IMR-90 (cell line): ENCODE results near the gene MRPL49. TPM values are rescaled to one million over a fixed set of nuclear protein-coding genes. Genes with fewer than 3 reads are reported as not detected.

ENCODE experiments used
- ATAC-seq: fragments of 200-7000 bp; cut with Tn5 transposase; 2 replicates; pipeline ENCODE4 v1.9.1; 2020; ENCODE audit warnings: low read depth, mild to moderate bottlenecking, moderate library complexity
- BruUV-seq: library from RNA; stranded (reverse); fragments of 400-500 nt; replicated peaks from 2 replicates; lab custom pipeline; 2021; lab: Mats Ljungman, UMichigan
- CTCF ChIA-PET: fragments of 300-600 bp; formaldehyde crosslinking; extraction: SDS; loops from one replicate; lab custom pipeline; 2021; ENCODE audit warnings: antibody characterized with exemption; lab: Yijun Ruan, JAX
- POLR2A ChIA-PET: fragments of 300-600 bp; sonication (Branson Sonifier 250); formaldehyde crosslinking; loops from one replicate; lab custom pipeline; 2022; ENCODE audit warnings: antibody characterized with exemption; ENCODE audit not compliant: unreplicated experiment; lab: Charles Lee
- DNase-seq: peaks from one replicate; pipeline ENCODE4 v3.0.0; 2013
- H2AFZ ChIP-seq: replicated peaks from 2 replicates; pipeline ENCODE3; 2013; ENCODE audit warnings: low read length, mild to moderate bottlenecking; ENCODE audit not compliant: poor library complexity
- H2AK5ac ChIP-seq: 2 replicates; pipeline ENCODE4 v1.6.1; 2013; ENCODE audit warnings: low read depth, low read length, inconsistent platforms
- H2AK9ac ChIP-seq: replicated peaks from 2 replicates; pipeline ENCODE3; 2013; ENCODE audit warnings: mild to moderate bottlenecking, low read depth, low read length, moderate library complexity; ENCODE audit not compliant: poor library complexity
- H2BK120ac ChIP-seq: 2 replicates; pipeline ENCODE4 v1.6.1; 2013; ENCODE audit warnings: low read depth, low read length, inconsistent platforms
- H2BK15ac ChIP-seq: 3 replicates; pipeline ENCODE4 v1.6.1; 2013; ENCODE audit warnings: low read depth, low read length, inconsistent platforms
- H2BK20ac ChIP-seq: 2 replicates; pipeline ENCODE4 v1.6.1; 2013; ENCODE audit warnings: low read depth, mild to moderate bottlenecking, inconsistent platforms, low read length, moderate library complexity
- H2BK5ac ChIP-seq: 2 replicates; pipeline ENCODE4 v1.6.1; 2013; ENCODE audit warnings: mild to moderate bottlenecking, low read depth, low read length, inconsistent platforms; ENCODE audit not compliant: poor library complexity, severe bottlenecking
- H3K14ac ChIP-seq: replicated peaks from 2 replicates; pipeline ENCODE4 v1.6.1; 2013; ENCODE audit warnings: low read depth, low read length, inconsistent platforms
- H3K18ac ChIP-seq: 2 replicates; pipeline ENCODE4 v1.6.1; 2013; ENCODE audit warnings: low read depth, low read length, control low read depth
- H3K23ac ChIP-seq: 2 replicates; pipeline ENCODE4 v1.6.1; 2013; ENCODE audit warnings: low read depth, low read length, inconsistent platforms
- H3K27ac ChIP-seq: 2 replicates; pipeline ENCODE4 v1.5.1; 2013; ENCODE audit warnings: mild to moderate bottlenecking, control low read depth, low read length; ENCODE audit not compliant: insufficient read depth
- H3K27me3 ChIP-seq: 2 replicates; pipeline ENCODE4 v1.6.1; 2013; ENCODE audit warnings: low read length; ENCODE audit not compliant: control insufficient read depth, insufficient read depth
- H3K36me3 ChIP-seq: 2 replicates; pipeline ENCODE4 v1.6.1; 2013; ENCODE audit warnings: low read length, mixed read lengths; ENCODE audit not compliant: control insufficient read depth, insufficient read depth
- H3K4ac ChIP-seq: 2 replicates; pipeline ENCODE4 v1.6.1; 2013; ENCODE audit warnings: low read depth, low read length, inconsistent platforms
- H3K4me1 ChIP-seq: 2 replicates; pipeline ENCODE4 v1.6.1; 2013; ENCODE audit warnings: low read length, mixed read lengths; ENCODE audit not compliant: control insufficient read depth, insufficient read depth
- H3K4me2 ChIP-seq: 2 replicates; pipeline ENCODE4 v1.6.1; 2013; ENCODE audit warnings: low read depth, mild to moderate bottlenecking, control low read depth, low read length, moderate library complexity
- H3K4me3 ChIP-seq: 2 replicates; pipeline ENCODE4 v1.5.1; 2013; ENCODE audit warnings: low read depth, mild to moderate bottlenecking, control low read depth, low read length, moderate library complexity; ENCODE audit not compliant: insufficient read depth
- H3K56ac ChIP-seq: 2 replicates; pipeline ENCODE4 v1.6.1; 2013; ENCODE audit warnings: low read length, inconsistent platforms; ENCODE audit not compliant: insufficient read depth; ENCODE audit errors: extremely low read depth
- H3K79me1 ChIP-seq, 2 experiments: 2 replicates each; pipeline ENCODE4 v1.6.1; 2013; ENCODE audit warnings: low read length in 2 of 2, inconsistent platforms in 1 of 2, low read depth in 1 of 2
- H3K9ac ChIP-seq: 2 replicates; pipeline ENCODE4 v1.6.1; 2013; ENCODE audit warnings: low read depth, low read length, control low read depth
- H3K9me1 ChIP-seq: 2 replicates; pipeline ENCODE4 v1.6.1; 2013; ENCODE audit warnings: low read length, inconsistent platforms; ENCODE audit not compliant: insufficient read depth
- H3K9me3 ChIP-seq: 2 replicates; pipeline ENCODE4 v1.6.1; 2013; ENCODE audit warnings: low read length; ENCODE audit not compliant: control insufficient read depth, insufficient read depth
- H4K20me1 ChIP-seq: 2 replicates; pipeline ENCODE4 v1.6.1; 2013; ENCODE audit warnings: low read length, inconsistent platforms; ENCODE audit not compliant: insufficient read depth
- H4K5ac ChIP-seq: 2 replicates; pipeline ENCODE4 v1.6.1; 2013; ENCODE audit warnings: mild to moderate bottlenecking, low read depth, low read length, control low read depth
- H4K8ac ChIP-seq, 2 experiments: 2 replicates each; pipeline ENCODE4 v1.6.1; 2013; ENCODE audit warnings: low read depth in 2 of 2, low read length in 2 of 2, control low read depth in 1 of 2, inconsistent platforms in 1 of 2
- H4K91ac ChIP-seq: 2 replicates; pipeline ENCODE4 v1.6.1; 2013; ENCODE audit warnings: low read depth, low read length, inconsistent platforms; ENCODE audit not compliant: insufficient read depth
- BHLHE40 ChIP-seq: fragments of 150-350 bp; IDR thresholded peaks from 2 replicates; pipeline ENCODE4 v1.6.1; 2016; ENCODE audit warnings: mild to moderate bottlenecking, low read depth, low read length
- CEBPB ChIP-seq: IDR thresholded peaks from 2 replicates; pipeline ENCODE4 v1.6.1; 2012; ENCODE audit warnings: low read depth, low read length, improper control_type of control experiment
- CHD1 ChIP-seq: IDR thresholded peaks from 2 replicates; pipeline ENCODE4 v1.6.1; 2012; ENCODE audit warnings: low read depth, low read length, improper control_type of control experiment
- CTCF ChIP-seq: conservative IDR thresholded peaks from 2 replicates; pipeline ENCODE4 v1.5.1; 2012; ENCODE audit warnings: mild to moderate bottlenecking, low read depth, low read length, improper control_type of control experiment
- MAZ ChIP-seq: IDR thresholded peaks from 2 replicates; pipeline ENCODE4 v1.6.1; 2012; ENCODE audit warnings: low read depth, mild to moderate bottlenecking, low read length, improper control_type of control experiment, moderate library complexity, borderline replicate concordance
- RCOR1 ChIP-seq: IDR thresholded peaks from 2 replicates; pipeline ENCODE4 v1.6.1; 2012; ENCODE audit warnings: mild to moderate bottlenecking, low read length, improper control_type of control experiment; ENCODE audit not compliant: insufficient replicate concordance
- WGBS, 2 experiments: methylation state at CpG; one replicate each; pipeline versions ENCODE4 v1.1.5 to v1.1.7; 2013; ENCODE audit warnings: missing lambda C conversion rate in 2 of 2; ENCODE audit not compliant: insufficient read length in 1 of 2; ENCODE audit errors: extremely low coverage in 2 of 2; 5-methylcytosine and 5-hydroxymethylcytosine counted together
- dilution Hi-C: fragments of 300-500 bp; cut with HindIII; formaldehyde crosslinking; loops from one replicate; pipeline ENCODE4 v1.14.3; 2018; ENCODE audit warnings: low sequenced_read_pairs; ENCODE audit not compliant: unreplicated experiment
- in situ Hi-C: fragments of 300-500 bp; cut with MboI; formaldehyde crosslinking; loops from 3 replicates; pipeline ENCODE4 v1.14.3; 2019; ENCODE audit warnings: low sequenced_read_pairs, inconsistent platforms, mixed read lengths
- intact Hi-C: fragments of 100-400 bp; cut with micrococcal nuclease; formaldehyde crosslinking; loops from 2 replicates; pipeline ENCODE4 v1.10.0; 2022
- polyA plus RNA-seq, 3 experiments: library from polyadenylated mRNA; depleted of rRNA; stranded (reverse); fragments of >200 nt; gene quantifications; 2 replicates each; pipeline ENCODE4 v1.2.3, GENCODE V29; 2012; ENCODE audit warnings: low replicate concordance in 1 of 3
- total RNA-seq: library from RNA; depleted of rRNA; stranded (reverse); fragments of >200 nt; gene quantifications from 2 replicates; pipeline ENCODE4 v1.2.3, GENCODE V29; 2012

Gene MRPL49
- total and polyA plus RNA-seq, 2 of the 4 experiments (the other 2 are of a cell fraction), result 55.2 to 56.8 TPM

DNA sequence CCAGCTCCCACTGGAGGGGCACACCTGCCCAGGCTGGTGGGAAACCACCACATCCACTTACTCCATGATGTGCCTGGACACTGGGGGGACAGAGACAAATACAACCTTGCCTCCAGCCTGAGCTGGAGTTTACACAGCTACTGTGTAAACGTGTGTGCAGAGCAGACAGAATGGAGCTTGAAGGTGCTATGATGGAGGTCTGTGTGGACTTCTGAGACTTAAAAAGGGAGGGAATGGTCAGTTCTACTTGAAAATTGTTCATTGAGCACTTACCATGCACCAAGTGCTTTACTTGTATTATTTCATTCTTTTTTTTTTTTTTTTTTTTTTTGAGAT is 49.5 kb upstream of the MRPL49 start:
- Histone ChIP-seq H2BK20ac (no peak overlapping the region), H3K36me3 (no peaks in the 10 kb centered on the region; the same call in none of the 2 replicates), H2AK5ac (no peak overlapping the region), H4K5ac (no peak overlapping the region), H3K23ac (no peak overlapping the region), H2BK120ac (no peak overlapping the region), H2AFZ (no peak overlapping the region), H3K79me1 (peaks cover 3 to 6% of the 10 kb centered on the region in 2 experiments; a peak in 3 of 4 replicates), H3K18ac (no peak overlapping the region), H3K9me1 (no peaks in the 10 kb centered on the region; the same call in 1 of the 2 replicates), H4K91ac (no peak overlapping the region), H3K9me3 (no peaks in the 10 kb centered on the region), H3K4me3 (no peak overlapping the region), H3K4ac (no peak overlapping the region), H2BK5ac (no peak overlapping the region), H3K9ac (no peak overlapping the region), H2AK9ac (peak overlapping the region; percentile 42), H4K8ac (no peak overlapping the region), H2BK15ac (no peak overlapping the region), H3K56ac (no peak overlapping the region), H4K20me1 (no peaks in the 10 kb centered on the region), H3K4me1 (no peaks in the 10 kb centered on the region), H3K27me3 (no peaks in the 10 kb centered on the region), H3K4me2 (no peak overlapping the region), H3K27ac (no peak overlapping the region), H3K14ac (no peak overlapping the region)
- dilution Hi-C loops, result no loop called here
- no peak for ATAC-seq
- BruUV-seq, result no TSS peak
- no peak for TF ChIP-seq CHD1
- no peak for TF ChIP-seq CTCF
- TF ChIP-seq CEBPB, result no peak
- no peak for TF ChIP-seq MAZ
- TF ChIP-seq BHLHE40, result no peak
- TF ChIP-seq RCOR1, result no peak
- CTCF ChIA-PET, result no interaction called here
- no peak for DNase-seq
- POLR2A ChIA-PET, result no interaction called here
- WGBS, 2 experiments, result no CpG with 5 or more reads among the region's 1 CpG
- intact Hi-C loops, result no loop called here
- in situ Hi-C loops, result no loop called here
